ENCODE results near the gene SCAI.

SCAI gene

GRCh38 chr9:125103770-125104460 lies 39.4 kb downstream of the SCAI start:
- ChIA-PET CTCF (interaction anchor here (1.0 kb wide), 1 partner anchor 22 kb away, joined by 3 read pairs; no protein-coding TSS in a partner anchor), POLR2A (no interaction called here)
- DNase-seq (ENCODE audit: low read depth, low spot score) = no peak
- no peak overlapping the region for H3K4me3 ChIP-seq (ENCODE audit: low read depth, low read length)
- TF ChIP-seq CTCF (IDR thresholded peaks at IDR 0.05; ENCODE audit: insufficient read depth, low read length, missing control alignments) = no peak

GRCh38 chr9:125103021-125103420 lies 40.3 kb downstream of the SCAI start:
- H3K4me3 ChIP-seq (ENCODE audit: low read depth, low read length) = no peak overlapping the region
- ChIA-PET CTCF (interaction anchor here (1.0 kb wide), 1 partner anchor 23 kb away, joined by 3 read pairs; no protein-coding TSS in a partner anchor), POLR2A (no interaction called here)
- TF ChIP-seq CTCF (IDR thresholded peaks at IDR 0.05; ENCODE audit: insufficient read depth, low read length, missing control alignments) = no peak
- DNase-seq (ENCODE audit: low read depth, low spot score) = no peak

- no peak overlapping the region for H3K4me3 ChIP-seq (ENCODE audit: low read depth, low read length)
- TF ChIP-seq CTCF (IDR thresholded peaks at IDR 0.05; ENCODE audit: insufficient read depth, low read length, missing control alignments) = no peak
- CTCF ChIA-PET = interaction anchor here (0.9 to 1.5 kb wide), 3 partner anchors 9 to 16 kb away, joined by 3 to 4 read pairs (median 4); no protein-coding TSS in a partner anchor
- POLR2A ChIA-PET = no interaction called here
- no peak for DNase-seq (ENCODE audit: low read depth, low spot score)
These were observed 42.5 kb downstream of the SCAI start for GRCh38 chr9:125100822-125101221.

- ChIA-PET POLR2A (no interaction called here), CTCF (interaction anchor here (0.9 to 1.0 kb wide), 2 partner anchors 11 to 14 kb away, joined by 3 to 4 read pairs; no protein-coding TSS in a partner anchor)
- no peak for DNase-seq (ENCODE audit: low read depth, low spot score)
- no peak overlapping the region for H3K4me3 ChIP-seq (ENCODE audit: low read depth, low read length)
- no peak for TF ChIP-seq CTCF (IDR thresholded peaks at IDR 0.05; ENCODE audit: insufficient read depth, low read length, missing control alignments)
These were observed 43.5 kb downstream of the SCAI start for GRCh38 chr9:125099816-125100215.

GRCh38 chr9:125095821-125096443 lies 47.4 kb downstream of the SCAI start:
- no peak for TF ChIP-seq CTCF (IDR thresholded peaks at IDR 0.05; ENCODE audit: insufficient read depth, low read length, missing control alignments)
- POLR2A ChIA-PET = no interaction called here
- CTCF ChIA-PET = no interaction called here
- no peak overlapping the region for H3K4me3 ChIP-seq (ENCODE audit: low read depth, low read length)
- DNase-seq (ENCODE audit: low read depth, low spot score) = no peak

- no peak for DNase-seq (ENCODE audit: low read depth, low spot score)
- no peak overlapping the region for H3K4me3 ChIP-seq (ENCODE audit: low read depth, low read length)
- no peak for TF ChIP-seq CTCF (IDR thresholded peaks at IDR 0.05; ENCODE audit: insufficient read depth, low read length, missing control alignments)
- CTCF ChIA-PET = no interaction called here
- POLR2A ChIA-PET = no interaction called here
These were observed 52.2 kb downstream of the SCAI start for GRCh38 chr9:125091121-125091520.
